KMS-11 (cell line): Measurements from ENCODE around the gene TMEM87B.

ENCODE experiments used
- H2AFZ ChIP-seq: fragments of 200-600 bp; sonication (generic); 2 replicates; pipeline ENCODE4 v1.6.1; 2016; ENCODE audit warnings: antibody characterized with exemption, mixed run types, low read depth
- H3K27ac ChIP-seq: fragments of 200-600 bp; sonication (generic); 2 replicates; pipeline ENCODE4 v1.6.1; 2016; ENCODE audit warnings: mild to moderate bottlenecking, mixed run types
- H3K27me3 ChIP-seq: fragments of 200-600 bp; sonication (generic); 2 replicates; pipeline ENCODE4 v1.6.1; 2017; ENCODE audit warnings: mild to moderate bottlenecking, low read depth, mixed run types, moderate library complexity; ENCODE audit not compliant: insufficient read depth
- H3K36me3 ChIP-seq: fragments of 200-600 bp; sonication (generic); 2 replicates; pipeline ENCODE4 v1.6.1; 2017; ENCODE audit warnings: mild to moderate bottlenecking, mixed run types; ENCODE audit not compliant: insufficient read depth
- H3K4me1 ChIP-seq: fragments of 200-600 bp; sonication (generic); 2 replicates; pipeline ENCODE4 v1.6.1; 2016; ENCODE audit warnings: mild to moderate bottlenecking, low read depth, mixed run types; ENCODE audit not compliant: poor library complexity, severe bottlenecking
- H3K4me2 ChIP-seq: fragments of 200-600 bp; sonication (generic); 2 replicates; pipeline ENCODE4 v1.7.0; 2016; ENCODE audit warnings: mild to moderate bottlenecking, mixed run types
- H3K4me3 ChIP-seq: fragments of 200-600 bp; sonication (generic); IDR thresholded peaks from 2 replicates; pipeline ENCODE4 v1.6.1; 2017; ENCODE audit warnings: low read depth, low read length, mixed read lengths; ENCODE audit not compliant: insufficient read depth
- H3K79me2 ChIP-seq: fragments of 200-600 bp; sonication (generic); 2 replicates; pipeline ENCODE4 v1.6.1; 2016; ENCODE audit warnings: low read depth, mixed run types; ENCODE audit not compliant: insufficient read depth
- H3K9ac ChIP-seq: fragments of 200-600 bp; sonication (generic); 2 replicates; pipeline ENCODE4 v1.6.1; 2016; ENCODE audit warnings: mild to moderate bottlenecking, mixed run types
- H4K20me1 ChIP-seq: fragments of 200-600 bp; sonication (generic); 2 replicates; pipeline ENCODE4 v1.6.1; 2016; ENCODE audit warnings: mild to moderate bottlenecking, mixed run types; ENCODE audit not compliant: insufficient read depth
- CTCF ChIP-seq: fragments of 200-600 bp; sonication (generic); conservative IDR thresholded peaks from 2 replicates; pipeline ENCODE4 v1.6.1; 2017; ENCODE audit warnings: low read depth, mild to moderate bottlenecking, antibody characterized with exemption, low read length, moderate library complexity, mixed read lengths

TMEM87B gene

GRCh38 chr2:112118148-112118547 is 63.1 kb downstream of the TMEM87B start:
- no peaks in the 10 kb centered on the region for H3K4me1 ChIP-seq
- H3K4me3 ChIP-seq = no peak overlapping the region
- H3K9ac ChIP-seq = no peak overlapping the region
- H3K79me2 ChIP-seq = no peaks in the 10 kb centered on the region
- no peaks in the 10 kb centered on the region for H3K27me3 ChIP-seq
- TF ChIP-seq CTCF = 0 out of 2 replicates have a peak, but pooled peaks have one; percentile 14
- no peak overlapping the region for H3K4me2 ChIP-seq
- H4K20me1 ChIP-seq = no peaks in the 10 kb centered on the region
- H3K36me3 ChIP-seq = no peaks in the 10 kb centered on the region
- H3K27ac ChIP-seq = no peak overlapping the region
- H2AFZ ChIP-seq = no peak overlapping the region

GRCh38 chr2:112121682-112122254 is 66.7 kb downstream of the TMEM87B start:
- no peak overlapping the region for H3K9ac ChIP-seq
- H3K27ac ChIP-seq = no peak overlapping the region
- H3K79me2 ChIP-seq = no peaks in the 10 kb centered on the region
- no peaks in the 10 kb centered on the region for H3K4me1 ChIP-seq
- no peak overlapping the region for H3K4me3 ChIP-seq
- no peak overlapping the region for H2AFZ ChIP-seq
- no peak overlapping the region for H3K4me2 ChIP-seq
- no peaks in the 10 kb centered on the region for H4K20me1 ChIP-seq
- no peaks in the 10 kb centered on the region for H3K36me3 ChIP-seq
- no peaks in the 10 kb centered on the region for H3K27me3 ChIP-seq
- TF ChIP-seq CTCF = peak; percentile 70

GRCh38 chr2:112129060-112129459 is 74.0 kb downstream of the TMEM87B start:
- Histone ChIP-seq H3K27ac (no peak overlapping the region), H3K9ac (no peak overlapping the region), H2AFZ (no peak overlapping the region), H4K20me1 (no peaks in the 10 kb centered on the region), H3K36me3 (no peaks in the 10 kb centered on the region), H3K4me2 (no peak overlapping the region), H3K27me3 (no peaks in the 10 kb centered on the region), H3K4me3 (no peak overlapping the region), H3K4me1 (peaks cover 9% of the 10 kb centered on the region), H3K79me2 (no peaks in the 10 kb centered on the region)
- no peak for TF ChIP-seq CTCF

- Histone ChIP-seq H3K9ac (no peak overlapping the region), H3K4me1 (peaks cover 9% of the 10 kb centered on the region), H3K4me2 (no peak overlapping the region), H4K20me1 (no peaks in the 10 kb centered on the region), H3K27me3 (no peaks in the 10 kb centered on the region), H3K4me3 (no peak overlapping the region), H3K27ac (no peak overlapping the region), H2AFZ (no peak overlapping the region), H3K36me3 (no peaks in the 10 kb centered on the region), H3K79me2 (no peaks in the 10 kb centered on the region)
- no peak for TF ChIP-seq CTCF
These were observed 78.3 kb downstream of the TMEM87B start for GRCh38 chr2:112133344-112133743.
